A549 (cell line): ENCODE results near the gene CLDN18.

ENCODE experiments used
- FOSB ChIP-seq: fragments of 250-450 bp; sonication (Bioruptor Pico); IDR thresholded peaks from 2 replicates; pipeline ENCODE4 v1.5.0; 2020; ENCODE audit warnings: mild to moderate bottlenecking, moderate library complexity
- HDAC2 ChIP-seq: fragments of 200-600 bp; sonication (generic); IDR thresholded peaks from 2 replicates; pipeline ENCODE4 v1.6.1; 2016
- POLR2A ChIP-seq: IDR thresholded peaks from 2 replicates; pipeline ENCODE4 v1.6.1; 2012; ENCODE audit warnings: mild to moderate bottlenecking, low read length
- TP53 ChIP-seq: fragments of 250-450 bp; sonication (Bioruptor Pico); IDR thresholded peaks from 2 replicates; pipeline ENCODE4 v1.5.0; 2021; ENCODE audit warnings: mild to moderate bottlenecking, moderate library complexity
- TF ChIP-seq, protein P1 (sequence below): fragments of >200 bp; sonication (Bioruptor Twin); formaldehyde crosslinking; IDR thresholded peaks from 3 replicates; pipeline ENCODE4 v1.5.1; 2016

DNA sequence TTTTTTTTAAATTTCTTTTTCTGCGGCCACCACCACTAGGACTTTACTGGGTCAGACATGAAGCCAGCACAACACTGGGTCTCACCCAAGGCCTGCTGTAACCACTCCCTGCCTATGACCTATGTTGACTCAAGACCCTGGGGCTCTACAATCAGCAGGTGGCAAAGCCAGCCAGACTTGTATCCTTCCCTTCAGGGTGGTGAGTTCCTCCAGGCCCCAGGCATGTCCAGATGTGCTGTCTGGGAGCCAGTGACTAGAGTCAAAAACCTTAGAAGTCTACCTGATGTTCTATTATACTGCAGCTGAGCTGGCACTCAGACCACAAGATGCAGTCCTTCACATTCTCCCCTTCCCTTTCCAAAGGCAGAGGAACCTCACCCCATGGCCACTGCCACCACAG is 31.6 kb upstream of the CLDN18 start:
- TF ChIP-seq, protein P1, sequence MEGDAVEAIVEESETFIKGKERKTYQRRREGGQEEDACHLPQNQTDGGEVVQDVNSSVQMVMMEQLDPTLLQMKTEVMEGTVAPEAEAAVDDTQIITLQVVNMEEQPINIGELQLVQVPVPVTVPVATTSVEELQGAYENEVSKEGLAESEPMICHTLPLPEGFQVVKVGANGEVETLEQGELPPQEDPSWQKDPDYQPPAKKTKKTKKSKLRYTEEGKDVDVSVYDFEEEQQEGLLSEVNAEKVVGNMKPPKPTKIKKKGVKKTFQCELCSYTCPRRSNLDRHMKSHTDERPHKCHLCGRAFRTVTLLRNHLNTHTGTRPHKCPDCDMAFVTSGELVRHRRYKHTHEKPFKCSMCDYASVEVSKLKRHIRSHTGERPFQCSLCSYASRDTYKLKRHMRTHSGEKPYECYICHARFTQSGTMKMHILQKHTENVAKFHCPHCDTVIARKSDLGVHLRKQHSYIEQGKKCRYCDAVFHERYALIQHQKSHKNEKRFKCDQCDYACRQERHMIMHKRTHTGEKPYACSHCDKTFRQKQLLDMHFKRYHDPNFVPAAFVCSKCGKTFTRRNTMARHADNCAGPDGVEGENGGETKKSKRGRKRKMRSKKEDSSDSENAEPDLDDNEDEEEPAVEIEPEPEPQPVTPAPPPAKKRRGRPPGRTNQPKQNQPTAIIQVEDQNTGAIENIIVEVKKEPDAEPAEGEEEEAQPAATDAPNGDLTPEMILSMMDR = no peak
- no peak for TF ChIP-seq FOSB
- TF ChIP-seq HDAC2 = no peak
- TF ChIP-seq POLR2A = no peak
- no peak for TF ChIP-seq TP53 (CRISPR knock-in tag)
